K562 (cell line): ENCODE data around the gene TBC1D2. TPM values are rescaled to one million over a fixed set of nuclear protein-coding genes. Genes with fewer than 3 reads are reported as not detected.
A peak's percentile ranks its signal among the peaks of the same experiment; 100 is the strongest.

ENCODE experiments used
- ARID1B ChIP-seq: fragments of 450-650 bp; IDR thresholded peaks from 2 replicates; pipeline ENCODE4 v1.6.1; 2016; ENCODE audit warnings: antibody characterized with exemption, mild to moderate bottlenecking, inconsistent platforms
- ATF3 ChIP-seq, 2 experiments: fragments of 450-650 bp in 1 of 2; sonication (generic) in 1 of 2; formaldehyde crosslinking in 1 of 2; IDR thresholded peaks in 1 of 2; conservative IDR thresholded peaks in 1 of 2; 2 replicates each; pipeline versions ENCODE4 v1.6.1 to v1.8.1; 2016 to 2023; ENCODE audit warnings: mild to moderate bottlenecking in 2 of 2, moderate library complexity in 2 of 2, inconsistent platforms in 1 of 2, missing genetic modification reagents in 1 of 2
- CBX1 ChIP-seq: sonication (generic); IDR thresholded peaks from 2 replicates; pipeline ENCODE4 v1.6.1; 2016; ENCODE audit warnings: antibody characterized with exemption, low read depth, mild to moderate bottlenecking
- ETV5 ChIP-seq: sonication (generic); formaldehyde crosslinking; IDR thresholded peaks from 2 replicates; pipeline ENCODE4 v1.4.0; 2020; ENCODE audit warnings: low read depth, mild to moderate bottlenecking, missing genetic modification reagents
- FOXP4 ChIP-seq: sonication (generic); formaldehyde crosslinking; IDR thresholded peaks from 2 replicates; pipeline ENCODE4 v1.8.0; 2022; ENCODE audit warnings: mild to moderate bottlenecking, missing genetic modification reagents, borderline replicate concordance
- HDAC2 ChIP-seq: fragments of 450-650 bp; IDR thresholded peaks from 2 replicates; pipeline ENCODE4 v1.6.1; 2016; ENCODE audit warnings: mild to moderate bottlenecking
- HNRNPH1 ChIP-seq: fragments of 200-400 bp; formaldehyde crosslinking; optimal IDR thresholded peaks from 2 replicates; pipeline ENCODE3; 2017; ENCODE audit warnings: low read depth, mild to moderate bottlenecking, low read length, moderate library complexity
- L3MBTL2 ChIP-seq: fragments of 450-650 bp; IDR thresholded peaks from 2 replicates; pipeline ENCODE4 v1.6.1; 2016; ENCODE audit warnings: mild to moderate bottlenecking, moderate library complexity
- POLR2H ChIP-seq: IDR thresholded peaks from 2 replicates; pipeline ENCODE4 v1.6.1; 2016; ENCODE audit warnings: missing genetic modification characterization, low read depth, mild to moderate bottlenecking, control low read depth, missing compliant biosample characterization, moderate library complexity
- RAD21 ChIP-seq, 2 experiments: fragments of 250-450 bp in 1 of 2; fragments of 450-650 bp in 1 of 2; sonication (Bioruptor Pico) in 1 of 2; formaldehyde crosslinking in 1 of 2; IDR thresholded peaks in 1 of 2; conservative IDR thresholded peaks in 1 of 2; 2 replicates each; pipeline versions ENCODE4 v1.4.0 to v1.8.0; 2020 to 2022; ENCODE audit warnings: mild to moderate bottlenecking in 2 of 2, moderate library complexity in 1 of 2
- SMARCA4 ChIP-seq: fragments of 450-650 bp; IDR thresholded peaks from 2 replicates; pipeline ENCODE4 v1.6.1; 2016
- SMARCC2 ChIP-seq: fragments of 450-650 bp; IDR thresholded peaks from 2 replicates; pipeline ENCODE4 v1.6.1; 2017; ENCODE audit warnings: antibody characterized with exemption, moderate library complexity, mild to moderate bottlenecking, low read depth
- SMC3 ChIP-seq: conservative IDR thresholded peaks from 2 replicates; pipeline ENCODE4 v1.6.1; 2011; ENCODE audit warnings: low read depth, low read length, improper control_type of control experiment; ENCODE audit not compliant: insufficient read depth
- SRF ChIP-seq, 2 experiments: fragments of 250-450, 450-650 bp in 1 of 2; sonication (Bioruptor Pico) in 1 of 2; sonication (generic) in 1 of 2; formaldehyde crosslinking; IDR thresholded peaks; 2 replicates each; pipeline versions ENCODE4 v1.5.0 to v1.5.1; 2020 to 2022; ENCODE audit warnings: mild to moderate bottlenecking in 1 of 2, missing genetic modification reagents in 1 of 2
- TAF1 ChIP-seq: IDR thresholded peaks from 2 replicates; pipeline ENCODE4 v1.6.1; 2011; ENCODE audit warnings: mild to moderate bottlenecking, low read length, moderate library complexity; ENCODE audit not compliant: insufficient read depth, control insufficient read depth, severe bottlenecking; ENCODE audit errors: extremely low read depth
- TCF3 ChIP-seq: sonication (generic); formaldehyde crosslinking; IDR thresholded peaks from 2 replicates; pipeline ENCODE4 v1.4.0; 2020; ENCODE audit warnings: mild to moderate bottlenecking, missing genetic modification reagents
- TEAD4 ChIP-seq, 2 experiments: sonication (generic) in 1 of 2; formaldehyde crosslinking in 1 of 2; IDR thresholded peaks; 2 replicates each; pipeline versions ENCODE4 v1.6.1 to v1.8.0; 2012 to 2022; ENCODE audit warnings: borderline replicate concordance in 1 of 2, inconsistent platforms in 1 of 2, low read length in 1 of 2, mild to moderate bottlenecking in 1 of 2, missing genetic modification reagents in 1 of 2
- XRCC5 ChIP-seq: fragments of 200-400 bp; formaldehyde crosslinking; IDR thresholded peaks from 2 replicates; pipeline ENCODE4 v1.6.1; 2017; ENCODE audit warnings: low read depth, mild to moderate bottlenecking, low read length
- ZBTB26 ChIP-seq: fragments of 450-650 bp; formaldehyde crosslinking; IDR thresholded peaks from 2 replicates; pipeline ENCODE4 v1.4.0; 2022; ENCODE audit warnings: missing genetic modification characterization
- ZNF655 ChIP-seq: fragments of 250-450 bp; sonication (Bioruptor Pico); IDR thresholded peaks from 2 replicates; pipeline ENCODE4 v1.5.0; 2021
- polyA plus RNA-seq, 8 experiments: library from polyadenylated mRNA; depleted of rRNA in 4 of 8; stranded (reverse) in 5 of 8; unstranded in 3 of 8; fragments of >200 nt; fragmentation: Nextera tagmentation in 2 of 8; fragmentation: Illumina TruSeq in 1 of 8; extraction: Ambion mirVana in 2 of 8; extraction: Trizol in 1 of 8; gene quantifications; 2 replicates each; pipeline versions ENCODE4 v1.2.1 to v1.2.3, GENCODE V29; 2011 to 2014; ENCODE audit warnings: inconsistent platforms in 1 of 8, missing spikeins in 1 of 8
- total RNA-seq, 7 experiments: library from RNA; depleted of rRNA in 6 of 7; stranded (reverse); fragments of >200 nt in 6 of 7; fragmentation: Illumina TruSeq in 2 of 7; extraction: Trizol in 2 of 7; gene quantifications; 2 replicates each; pipeline versions ENCODE4 v1.2.1 to v1.2.3, GENCODE V29; 2011 to 2021; ENCODE audit warnings: low replicate concordance in 1 of 7

TBC1D2 gene
- total and polyA plus RNA-seq, 9 of the 15 experiments (the other 6 are each of a cell fraction or from before 2014, with no cell fraction given): 0.10 to 7.0 (median 2.5) TPM

GRCh38 chr9:98192503-98193335 lies 62.7 kb downstream of the TBC1D2 start, which contains the start of gene CORO2A (continued):
- TF ChIP-seq SMC3: 0 out of 2 replicates have a peak, but pooled peaks have one; percentile 16
- no peak for TF ChIP-seq HNRNPH1
- peak; percentile 29; the same call in 1 of the 2 replicates for TF ChIP-seq SMARCC2
- TF ChIP-seq L3MBTL2: peak; percentile 58
- TF ChIP-seq SRF (CRISPR knock-in tag; IDR thresholded peaks at IDR 0.05): peak in 1 of 2 experiments; percentile 82; a peak in 2 of 4 replicates
- TF ChIP-seq HDAC2: peak; percentile 66; the same call in 1 of the 2 replicates
- 0 out of 2 replicates have a peak, but pooled peaks have one; percentile 42 for TF ChIP-seq SMARCA4
- peak; percentile 42 for TF ChIP-seq TAF1
- TF ChIP-seq TEAD4 (IDR thresholded peaks at IDR 0.05; ENCODE audit: low read length): 0 out of 2 replicates have a peak, but pooled peaks have one; percentile 6
- no peak for TF ChIP-seq TEAD4 (CRISPR knock-in tag; IDR thresholded peaks at IDR 0.05; ENCODE audit: borderline replicate concordance)
- TF ChIP-seq ZNF655 (CRISPR knock-in tag): no peak
- TF ChIP-seq ATF3 (IDR thresholded peaks at IDR 0.05): no peak
- TF ChIP-seq ATF3 (CRISPR knock-in tag; conservative IDR thresholded peaks at IDR 0.05): peak; percentile 36; the same call in 1 of the 2 replicates
- TF ChIP-seq ETV5: no peak; the same call in none of the 2 replicates
- peak; percentile 42; the same call in 1 of the 2 replicates for TF ChIP-seq XRCC5
- no peak for TF ChIP-seq POLR2H (tag)
- TF ChIP-seq FOXP4 (CRISPR knock-in tag): peak; percentile 92
- peak; percentile 25; the same call in 1 of the 2 replicates for TF ChIP-seq TCF3 (CRISPR knock-in tag)
- TF ChIP-seq RAD21 (CRISPR knock-in tag; conservative IDR thresholded peaks at IDR 0.05 in 1 of 2, IDR thresholded peaks at IDR 0.05 in 1 of 2): peak; percentile 63 to 70
- TF ChIP-seq CBX1: peak; percentile 76
- TF ChIP-seq ARID1B: peak; percentile 34; the same call in 1 of the 2 replicates
- 0 out of 2 replicates have a peak, but pooled peaks have one; percentile 24 for TF ChIP-seq ZBTB26 (CRISPR knock-in tag)
